ENCODE data around the gene TSPAN7. TPM values are rescaled to one million over a fixed set of nuclear protein-coding genes. Genes with fewer than 3 reads are reported as not detected.

Gene TSPAN7
- total and polyA plus RNA-seq, 2 of the 8 experiments (the other 6 are each of a cell fraction or from before 2014, with no cell fraction given), result 32.1 to 37.7 TPM

- H3K9ac ChIP-seq (replicated peaks in 1 of 4; ENCODE audit: extremely low read depth in 1 of 4, low read depth in 3 of 4, low read length in 3 of 4), result no peak overlapping the region
- no peaks in the 10 kb centered on the region for H3K9me3 ChIP-seq (ENCODE audit: insufficient read depth in 2 of 2, low read depth in 1 of 2, low read length in 1 of 2)
- H3K23me2 ChIP-seq (ENCODE audit: low read depth, low read length), result no peaks in the 10 kb centered on the region
- no peaks in the 10 kb centered on the region for H4K20me1 ChIP-seq (replicated peaks in 1 of 2; ENCODE audit: control insufficient read depth in 1 of 2, insufficient read depth in 2 of 2, low read length in 2 of 2)
- no peaks in the 10 kb centered on the region; a peak in 2 of 7 replicates for H3K4me1 ChIP-seq (replicated peaks in 1 of 4; ENCODE audit: control insufficient read depth in 3 of 4, insufficient read depth in 4 of 4, low read length in 3 of 4)
- WGBS, 2 experiments (ENCODE audit: extremely low coverage in 1 of 2, insufficient coverage in 1 of 2, insufficient read length in 1 of 2, insufficient replicate concordance in 2 of 2, low coverage in 1 of 2, low lambda C conversion rate in 2 of 2, missing lambda C conversion rate in 1 of 2), result 80% methylated on average over 5 of the region's 6 CpGs; no CpG with 5 or more reads in 1 of the 2 experiments
- FAIRE-seq (no peak), DNase-seq (ENCODE audit: low read depth in 1 of 2, low spot score in 2 of 2) (no peak)
- no peak overlapping the region for H2BK15ac ChIP-seq (ENCODE audit: low read length)
- no peak overlapping the region for H3K23ac ChIP-seq (ENCODE audit: insufficient read length)
- ChIA-PET CTCF (ENCODE audit: partially characterized antibody) (interaction anchor here (1.1 kb wide), 1 partner anchor 17 kb away, joined by 5 read pairs; no protein-coding TSS in a partner anchor), POLR2A (ENCODE audit: partially characterized antibody) (no interaction called here)
- H3K14ac ChIP-seq (ENCODE audit: insufficient read length), result no peak overlapping the region
- H3K56ac ChIP-seq (replicated peaks; ENCODE audit: insufficient read length, low read depth, low read length), result no peak overlapping the region
- no peak overlapping the region for H3K4me2 ChIP-seq (ENCODE audit: insufficient read depth in 1 of 2, low read depth in 2 of 2, low read length in 2 of 2)
- H3K79me1 ChIP-seq (ENCODE audit: low read depth, low read length), result no peaks in the 10 kb centered on the region
- H2BK5ac ChIP-seq (ENCODE audit: low read depth, low read length), result no peak overlapping the region
- H3K27ac ChIP-seq (ENCODE audit: low read depth, low read length), result no peak overlapping the region
- H3K4me3 ChIP-seq (ENCODE audit: extremely low read depth in 1 of 4, insufficient read depth in 2 of 4, low read depth in 3 of 4, low read length in 4 of 4), result no peak overlapping the region
- no peak overlapping the region for H4K91ac ChIP-seq (replicated peaks; ENCODE audit: insufficient read length, low read length)
- no peak overlapping the region for H2AK5ac ChIP-seq (ENCODE audit: low read depth, low read length)
- no peak overlapping the region for H2BK20ac ChIP-seq (ENCODE audit: low read length)
- no peak overlapping the region for H2AFZ ChIP-seq (ENCODE audit: low read length)
- H4K8ac ChIP-seq (ENCODE audit: extremely low read depth, insufficient read depth, low read length), result no peak overlapping the region
- no peaks in the 10 kb centered on the region for H3K79me2 ChIP-seq (ENCODE audit: control insufficient read depth in 1 of 2, insufficient read depth in 2 of 2, low read length in 2 of 2)
- no peaks in the 10 kb centered on the region for H3K36me3 ChIP-seq (ENCODE audit: control insufficient read depth in 2 of 4, insufficient read depth in 4 of 4, low read length in 3 of 4)
- no peak overlapping the region for H3K4ac ChIP-seq (replicated peaks; ENCODE audit: insufficient read length, low read depth, low read length)
- no peak for TF ChIP-seq POLR2A (IDR thresholded peaks at IDR 0.05; ENCODE audit: control extremely low read depth in 1 of 2, low read depth in 2 of 2, low read length in 2 of 2)
- no peaks in the 10 kb centered on the region for H3K27me3 ChIP-seq (replicated peaks in 1 of 4; ENCODE audit: control insufficient read depth in 3 of 4, extremely low read depth in 1 of 4, insufficient read depth in 3 of 4, low read length in 3 of 4)
- H2BK12ac ChIP-seq (ENCODE audit: low read depth, low read length), result no peak overlapping the region
- no peak overlapping the region for H4K5ac ChIP-seq (ENCODE audit: insufficient read length, low read depth, low read length)
- H3K18ac ChIP-seq (ENCODE audit: extremely low read depth, low read length), result no peak overlapping the region
- no peak overlapping the region for H2BK120ac ChIP-seq (replicated peaks; ENCODE audit: low read depth, low read length)
Measured at GRCh38 chrX:38610849-38611248, 49.5 kb downstream of the TSPAN7 start.

All from H1 (cell line).